ENCODE results near the gene HNRNPUL2. TPM values are rescaled to one million over a fixed set of nuclear protein-coding genes. Genes with fewer than 3 reads are reported as not detected.

Gene HNRNPUL2
- total RNA-seq, 3 donors from 2014 or later (not counting 1 experiment from before 2014, with no cell fraction given): 58.0 to 73.1 (median 69.3) TPM

DNA sequence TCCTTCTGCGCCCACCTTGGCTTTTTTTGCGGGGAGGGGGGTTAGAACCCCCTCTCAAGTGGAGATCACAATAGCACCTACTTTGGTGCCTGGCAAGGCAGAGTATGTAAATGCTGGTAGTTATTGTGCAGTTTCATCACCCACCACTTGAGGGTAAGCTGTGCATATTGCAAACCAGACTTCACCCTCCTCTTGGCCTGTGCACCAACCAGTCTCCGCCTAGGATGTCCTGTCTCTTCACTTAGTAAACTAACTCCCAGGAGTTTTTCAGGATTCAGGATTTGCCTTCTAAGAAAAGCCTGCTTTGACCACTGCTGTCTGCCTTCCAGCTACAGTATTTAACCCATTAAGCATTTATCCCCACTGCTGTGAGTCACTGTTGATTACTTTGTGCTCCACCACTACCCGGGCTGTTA is 46.4 kb downstream of the HNRNPUL2 start:
- Mint-ChIP-seq H3K9me3 (no peaks in the 10 kb centered on the region), H3K27ac (peak overlapping the region; percentile 73 to 95), H3K4me3 (peak overlapping the region; percentile 67), H3K27me3 (ENCODE audit: low read depth in 2 of 2) (no peaks in the 10 kb centered on the region), H3K4me1 (peaks cover 26 to 31% of the 10 kb centered on the region in 2 donors), H3K36me3 (peaks cover 6% of the 10 kb centered on the region)
- no peak overlapping the region for H3K4me3 ChIP-seq (ENCODE audit: low read length)
- 50% methylated on average over 4 of the region's 4 CpGs for WGBS (ENCODE audit: insufficient coverage)
- H3K27ac ChIP-seq (ENCODE audit: low read length): no peak overlapping the region
- H3K36me3 ChIP-seq (ENCODE audit: control insufficient read depth, insufficient read depth, low read length): peaks cover 18% of the 10 kb centered on the region
- TF ChIP-seq, protein P1, sequence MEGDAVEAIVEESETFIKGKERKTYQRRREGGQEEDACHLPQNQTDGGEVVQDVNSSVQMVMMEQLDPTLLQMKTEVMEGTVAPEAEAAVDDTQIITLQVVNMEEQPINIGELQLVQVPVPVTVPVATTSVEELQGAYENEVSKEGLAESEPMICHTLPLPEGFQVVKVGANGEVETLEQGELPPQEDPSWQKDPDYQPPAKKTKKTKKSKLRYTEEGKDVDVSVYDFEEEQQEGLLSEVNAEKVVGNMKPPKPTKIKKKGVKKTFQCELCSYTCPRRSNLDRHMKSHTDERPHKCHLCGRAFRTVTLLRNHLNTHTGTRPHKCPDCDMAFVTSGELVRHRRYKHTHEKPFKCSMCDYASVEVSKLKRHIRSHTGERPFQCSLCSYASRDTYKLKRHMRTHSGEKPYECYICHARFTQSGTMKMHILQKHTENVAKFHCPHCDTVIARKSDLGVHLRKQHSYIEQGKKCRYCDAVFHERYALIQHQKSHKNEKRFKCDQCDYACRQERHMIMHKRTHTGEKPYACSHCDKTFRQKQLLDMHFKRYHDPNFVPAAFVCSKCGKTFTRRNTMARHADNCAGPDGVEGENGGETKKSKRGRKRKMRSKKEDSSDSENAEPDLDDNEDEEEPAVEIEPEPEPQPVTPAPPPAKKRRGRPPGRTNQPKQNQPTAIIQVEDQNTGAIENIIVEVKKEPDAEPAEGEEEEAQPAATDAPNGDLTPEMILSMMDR (IDR thresholded peaks at IDR 0.05): peak; percentile 18
- intact Hi-C loops (cut with micrococcal nuclease): loop anchor here (1.0 kb wide), 1 partner anchor 13 kb away; no protein-coding TSS in a partner anchor
- no peaks in the 10 kb centered on the region for H3K27me3 ChIP-seq (ENCODE audit: control insufficient read depth, insufficient read depth, low read length)
- H3K9me3 ChIP-seq (ENCODE audit: control insufficient read depth, insufficient read depth, low read length): no peaks in the 10 kb centered on the region
- peaks cover 21% of the 10 kb centered on the region for H3K4me1 ChIP-seq (ENCODE audit: control insufficient read depth, insufficient read depth, low read length)
- peak; percentile 27 to 50 (median 30) for ATAC-seq
- DNase-seq: peak in 1 of 2 donors; percentile 75

DNA sequence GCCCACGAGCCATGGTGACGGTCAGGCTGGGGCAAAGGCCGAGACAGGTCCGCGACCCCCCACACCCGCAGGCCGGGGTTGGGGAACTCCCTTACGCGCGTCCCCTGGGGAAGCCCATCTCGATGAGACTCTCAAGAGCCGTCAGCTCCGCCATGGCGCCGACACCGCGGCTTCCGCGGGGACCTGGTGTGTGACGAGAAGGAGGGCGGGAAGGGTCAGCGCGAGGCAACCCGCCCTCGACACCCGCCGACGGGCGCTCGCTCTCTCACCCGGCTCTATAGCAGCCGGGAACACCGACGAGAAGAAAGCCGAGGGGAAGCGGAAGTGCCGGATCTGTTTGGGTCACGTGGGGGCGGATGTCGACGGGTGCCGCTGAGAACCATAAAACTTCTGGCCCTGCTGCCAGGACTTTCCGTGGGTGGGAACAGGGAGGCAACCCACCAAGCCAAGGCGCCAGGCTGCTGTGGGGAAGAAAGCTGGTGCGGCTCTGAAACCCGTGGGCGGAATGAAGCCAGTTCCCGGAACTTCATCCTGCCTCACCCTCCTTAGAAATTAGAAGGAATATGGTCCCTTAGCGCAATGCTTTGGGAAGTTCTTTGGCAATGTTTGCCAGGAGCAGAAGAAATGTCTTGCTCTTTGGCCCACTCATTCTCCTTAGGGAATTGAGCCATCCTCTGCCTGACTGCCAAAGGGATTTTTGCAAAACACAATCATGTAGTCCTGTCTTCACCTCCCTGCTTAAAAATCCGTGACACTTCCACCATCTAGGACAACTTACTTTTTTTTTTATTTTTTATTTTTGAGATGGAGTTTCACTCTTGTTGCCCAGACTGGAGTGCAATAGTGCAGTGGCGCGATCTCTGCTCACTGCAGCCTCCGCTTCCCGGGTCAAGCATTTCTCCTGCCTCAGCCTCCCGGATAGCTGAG is 48.2 kb downstream of the HNRNPUL2 start, which contains the start of gene UBXN1:
TSS of gene UBXN1 (minus strand) at position 304 of the 927 bp plus-strand sequence. CDS start at position 154, 150 bp downstream.
- TF ChIP-seq, protein P1 (IDR thresholded peaks at IDR 0.05): no peak
- 10% methylated on average over 53 of the region's 55 CpGs for WGBS (ENCODE audit: insufficient coverage)
- ATAC-seq (peak; percentile 85 to 91 (median 89)), DNase-seq (peak; percentile 79 to 92)
- Mint-ChIP-seq H3K27me3 (ENCODE audit: low read depth in 2 of 2) (no peaks in the 10 kb centered on the region), H3K9me3 (no peaks in the 10 kb centered on the region), H3K27ac (peak within 1 kb of the TSS; percentile 95 to 99), H3K4me1 (peaks cover 26 to 31% of the 10 kb centered on the region in 2 donors), H3K36me3 (peaks cover 6% of the 10 kb centered on the region), H3K4me3 (peak within 1 kb of the TSS; percentile 93)
- Histone ChIP-seq H3K9me3 (ENCODE audit: control insufficient read depth, insufficient read depth, low read length) (no peaks in the 10 kb centered on the region), H3K27me3 (ENCODE audit: control insufficient read depth, insufficient read depth, low read length) (no peaks in the 10 kb centered on the region), H3K4me3 (ENCODE audit: low read length) (peak within 1 kb of the TSS; percentile 98), H3K4me1 (ENCODE audit: control insufficient read depth, insufficient read depth, low read length) (peaks cover 21% of the 10 kb centered on the region), H3K36me3 (ENCODE audit: control insufficient read depth, insufficient read depth, low read length) (peaks cover 20% of the 10 kb centered on the region), H3K27ac (ENCODE audit: low read length) (peak within 1 kb of the TSS; percentile 95)
- intact Hi-C loops (cut with micrococcal nuclease): loop anchor here (1.0 to 5.0 kb wide), 3 partner anchors 15 to 252 kb away; partner anchors contain the start of gene TUT1

DNA sequence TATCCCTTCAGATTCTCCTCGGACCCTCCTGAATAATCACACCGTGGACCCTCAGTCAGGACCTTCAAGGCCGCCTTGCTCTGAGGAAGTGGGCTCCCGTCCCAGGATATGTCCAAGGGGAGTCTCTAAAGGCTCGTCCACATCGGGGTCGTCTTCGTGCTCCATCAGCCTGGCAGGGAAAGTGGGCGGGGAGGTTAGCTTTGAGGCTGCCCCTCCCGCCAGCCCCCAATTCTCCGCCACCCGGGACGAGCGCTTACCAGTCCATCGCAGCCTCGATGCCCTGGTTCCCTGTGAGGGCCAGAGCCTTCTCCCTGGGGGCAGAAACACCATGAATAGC is 48.9 kb downstream of the HNRNPUL2 start:
- no peaks in the 10 kb centered on the region for H3K27me3 Mint-ChIP-seq (ENCODE audit: low read depth in 2 of 2)
- H3K36me3 Mint-ChIP-seq: peaks cover 6% of the 10 kb centered on the region
- H3K27ac Mint-ChIP-seq: peak overlapping the region; percentile 95 to 99
- DNase-seq: no peak
- Histone ChIP-seq H3K4me3 (ENCODE audit: low read length) (peak overlapping the region; percentile 98), H3K4me1 (ENCODE audit: control insufficient read depth, insufficient read depth, low read length) (peaks cover 21% of the 10 kb centered on the region), H3K9me3 (ENCODE audit: control insufficient read depth, insufficient read depth, low read length) (no peaks in the 10 kb centered on the region), H3K36me3 (ENCODE audit: control insufficient read depth, insufficient read depth, low read length) (peaks cover 20% of the 10 kb centered on the region), H3K27ac (ENCODE audit: low read length) (peak overlapping the region; percentile 95), H3K27me3 (ENCODE audit: control insufficient read depth, insufficient read depth, low read length) (no peaks in the 10 kb centered on the region)
- 4% methylated on average over 16 of the region's 16 CpGs for WGBS (ENCODE audit: insufficient coverage)
- peak overlapping the region; percentile 93 for H3K4me3 Mint-ChIP-seq
- ATAC-seq: no peak
- intact Hi-C loops (cut with micrococcal nuclease): loop anchor here (5.0 kb wide), 2 partner anchors 86 to 251 kb away; partner anchors contain the start of gene TUT1
- TF ChIP-seq, protein P1 (IDR thresholded peaks at IDR 0.05): no peak
- H3K9me3 Mint-ChIP-seq: no peaks in the 10 kb centered on the region
- peaks cover 26 to 31% of the 10 kb centered on the region in 2 donors for H3K4me1 Mint-ChIP-seq

Measured in natural killer cell (primary cell).